Myocyte (in vitro differentiated cells): ENCODE data around the gene PRIMPOL. TPM values are rescaled to one million over a fixed set of nuclear protein-coding genes. Genes with fewer than 3 reads are reported as not detected.
A peak's percentile ranks its signal among the peaks of the same experiment; 100 is the strongest.
"Not testable (repeated sequence)": the region's sequence is repeated elsewhere in the genome, so short reads cannot be mapped to it uniquely, and the experiment has no call there.

Experiments used
- DNase-seq: peaks from one replicate; pipeline ENCODE4 v3.0.0-alpha.2; 2012; ENCODE audit warnings: low read depth
- total RNA-seq: library from RNA; depleted of rRNA; stranded (reverse); fragments of >200 nt; gene quantifications from 2 replicates; pipeline ENCODE4 v1.2.3, GENCODE V29; 2014

PRIMPOL gene
- total RNA-seq, 1 donor from 2014 or later = 17.6 TPM

DNA sequence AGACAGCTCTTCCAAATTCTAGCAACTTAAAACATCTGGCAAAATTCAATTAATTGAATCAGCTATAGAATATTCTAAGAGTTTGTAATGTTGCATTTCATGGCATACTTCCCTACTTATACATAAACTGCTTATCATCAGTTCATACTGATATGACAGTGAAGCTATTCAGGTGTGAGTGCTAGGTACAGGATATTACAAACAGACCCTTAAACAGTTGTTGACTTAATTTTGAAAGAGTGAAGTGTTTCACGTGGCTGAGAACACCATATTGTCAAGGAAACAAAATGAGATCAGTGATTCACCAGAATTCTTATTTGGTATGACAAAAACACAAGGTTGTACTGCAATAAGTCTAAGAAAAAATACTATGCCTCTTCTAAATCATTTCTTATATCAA is 56.9 kb downstream of the PRIMPOL start:
- DNase-seq = no peak

DNA sequence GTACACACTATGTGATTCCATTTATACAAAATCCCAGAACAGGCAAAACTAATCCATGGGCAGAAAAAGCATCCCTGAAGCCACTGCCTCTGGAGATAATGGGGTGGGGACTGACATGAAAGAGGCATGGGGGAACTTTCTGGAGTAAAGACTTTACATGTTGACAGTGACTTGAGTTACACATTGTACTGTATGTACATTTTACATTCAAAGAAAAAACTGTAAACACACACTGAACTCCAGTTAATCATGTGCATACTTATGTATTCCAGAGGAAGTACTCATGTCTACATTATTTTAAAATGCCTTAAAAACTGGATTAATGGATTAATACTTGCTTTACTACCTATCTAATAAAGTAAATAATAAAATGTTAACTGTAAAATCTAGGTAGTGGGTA is 62.8 kb downstream of the PRIMPOL start:
- no peak for DNase-seq

DNA sequence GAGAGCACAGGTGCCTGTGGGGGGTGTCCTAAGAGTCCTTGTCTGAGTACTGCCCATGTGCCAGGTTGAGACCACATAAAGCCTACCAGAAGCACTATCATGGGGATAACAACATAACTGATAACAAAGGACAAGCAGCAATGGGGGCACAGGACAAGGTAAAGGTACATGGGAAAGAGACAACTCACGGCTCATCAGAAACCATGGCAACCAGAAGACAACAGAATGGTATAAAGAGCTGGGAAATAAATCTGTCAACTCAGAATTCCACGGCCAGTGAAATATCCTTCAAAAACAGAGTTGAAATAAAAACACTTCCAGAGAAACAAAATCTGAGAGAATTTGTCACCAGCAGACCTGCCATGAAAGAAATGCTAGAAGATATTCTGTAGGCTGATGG is 64.3 kb downstream of the PRIMPOL start:
- DNase-seq = no peak

DNA sequence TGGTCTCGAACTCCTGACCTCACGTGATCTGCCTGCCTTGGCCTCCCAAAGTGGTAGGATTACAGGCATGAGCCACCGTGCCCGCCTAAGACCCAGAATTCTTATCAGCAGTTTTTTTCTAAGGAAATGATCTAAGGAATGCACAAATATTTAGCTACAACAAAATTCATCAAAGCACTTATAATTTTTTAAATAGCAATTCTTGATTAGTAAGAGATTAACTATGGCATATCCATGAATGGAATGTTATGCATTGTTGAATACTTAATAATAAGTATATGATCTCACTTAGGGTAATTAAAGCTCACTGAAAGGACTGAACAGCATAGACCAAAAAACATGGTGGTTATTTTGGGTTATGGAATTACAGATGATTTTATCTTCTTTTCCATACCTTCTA is 66.0 kb downstream of the PRIMPOL start:
- no peak for DNase-seq

- peak; percentile 58 for DNase-seq
Observed at GRCh38 chr4:184719407-184719806, 69.9 kb downstream of the PRIMPOL start.

DNA sequence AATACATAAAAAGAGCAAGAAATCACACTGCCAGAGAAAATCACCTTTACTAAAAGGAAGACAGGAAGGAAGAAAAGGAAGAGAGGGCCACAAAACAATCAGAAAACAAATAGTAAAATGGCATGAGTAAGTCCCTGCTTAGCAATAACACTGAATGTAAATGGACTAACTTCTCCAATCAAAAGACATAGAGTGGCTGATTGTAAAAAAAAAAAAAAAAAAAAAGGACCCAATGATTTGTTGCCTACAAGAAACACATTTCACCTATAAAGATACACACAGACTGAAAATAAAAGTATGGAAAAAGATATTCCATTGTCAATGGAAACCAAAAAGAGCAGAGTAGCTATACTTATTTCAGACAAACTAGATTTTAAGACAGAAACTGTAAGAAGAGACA is 71.7 kb downstream of the PRIMPOL start:
- no peak for DNase-seq

- DNase-seq = no peak
Observed at GRCh38 chr4:184722798-184723197, 73.3 kb downstream of the PRIMPOL start.

DNA sequence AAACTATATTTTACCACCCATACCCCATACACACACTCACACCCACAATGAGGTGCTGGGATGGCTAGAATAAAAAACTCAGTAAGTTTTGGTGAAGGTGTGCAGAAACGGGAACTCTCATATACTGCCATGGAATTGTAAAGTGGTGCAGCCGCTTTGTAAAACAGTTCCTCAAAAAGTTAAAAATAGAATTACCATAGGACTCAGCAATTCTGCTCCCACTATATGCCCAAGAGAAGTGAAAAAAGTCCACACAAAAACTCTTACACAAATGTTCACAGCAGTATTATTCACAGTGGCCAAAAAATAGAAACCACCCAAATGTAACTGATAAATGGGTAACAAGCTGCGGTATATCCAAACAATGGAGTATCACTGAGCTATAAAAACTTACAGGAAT is 77.9 kb downstream of the PRIMPOL start:
- DNase-seq = no peak

DNA sequence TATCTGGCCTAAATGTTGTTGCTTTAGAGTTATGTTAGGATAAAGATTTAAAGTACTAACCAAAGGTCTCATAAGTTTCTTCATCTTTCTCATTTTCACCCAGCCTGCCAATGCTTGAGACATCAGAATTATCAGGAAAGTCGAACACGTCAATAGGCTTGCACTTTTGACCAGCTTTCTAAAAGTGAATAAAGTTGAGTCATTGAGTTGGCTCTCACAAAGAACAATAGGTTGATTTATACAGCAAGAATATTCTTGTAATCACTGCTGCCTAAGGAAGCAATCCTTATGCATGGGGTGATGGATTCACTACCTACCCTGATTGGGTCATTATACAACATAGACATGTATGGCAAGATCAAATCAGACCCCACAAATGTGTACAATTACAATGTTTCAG is 79.3 kb downstream of the PRIMPOL start:
- DNase-seq = no peak

- DNase-seq = peak; percentile 27
Observed at GRCh38 chr4:184729946-184730345, 80.4 kb downstream of the PRIMPOL start.

- no peak for DNase-seq
Observed at GRCh38 chr4:184731056-184731455, 81.5 kb downstream of the PRIMPOL start.

GRCh38 chr4:184732126-184732525 is 82.6 kb downstream of the PRIMPOL start:
- DNase-seq = peak; percentile 58

DNA sequence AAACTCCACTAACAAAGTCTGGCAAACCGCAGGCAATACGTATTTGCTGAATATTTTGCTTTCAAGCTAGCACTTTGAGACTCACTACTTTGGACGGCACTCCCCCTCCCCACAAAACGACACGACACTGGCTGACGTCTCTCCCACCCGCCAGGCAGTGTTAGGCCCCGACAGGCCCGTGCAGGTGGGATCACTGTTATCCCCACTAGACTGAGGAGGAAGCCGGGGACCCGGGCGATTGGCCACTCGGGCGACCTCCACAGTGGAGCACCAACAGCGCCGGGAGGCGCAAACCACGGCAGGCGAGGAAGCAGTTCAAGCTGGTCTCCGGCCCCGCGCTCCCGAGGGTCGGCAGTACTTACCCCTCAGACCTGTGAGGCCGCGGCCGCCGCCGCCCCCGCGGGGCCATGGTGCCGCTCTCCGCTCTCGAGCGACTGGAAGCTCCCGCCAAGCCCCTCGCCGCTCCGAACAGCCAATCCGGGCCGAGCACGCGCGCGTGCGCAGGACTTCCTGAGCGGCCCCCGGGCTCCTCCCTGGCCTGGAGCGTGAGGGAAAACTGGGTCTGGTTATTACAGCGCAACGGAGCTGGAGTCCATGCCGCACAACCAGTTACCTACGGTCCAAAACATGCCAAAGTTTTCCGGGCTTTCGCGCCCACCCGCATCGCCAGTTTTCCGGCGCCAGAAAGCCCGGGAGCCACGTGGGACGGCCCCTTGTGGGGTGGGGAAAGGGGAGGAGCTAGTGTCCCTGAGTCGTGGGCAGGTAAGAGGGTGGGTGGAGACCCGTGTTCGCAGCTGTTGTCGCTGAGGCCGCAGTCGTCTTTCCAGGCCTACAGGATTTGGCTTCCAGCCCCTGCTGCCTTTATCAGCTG is 84.4 kb downstream of the PRIMPOL start, which contains the start of gene CENPU:
Gene CENPU, minus strand, starts transcription at position 443 of the 871 bp plus-strand sequence. Its CDS starts 34 bp downstream, at position 409.
- peak; percentile 100 for DNase-seq

DNA sequence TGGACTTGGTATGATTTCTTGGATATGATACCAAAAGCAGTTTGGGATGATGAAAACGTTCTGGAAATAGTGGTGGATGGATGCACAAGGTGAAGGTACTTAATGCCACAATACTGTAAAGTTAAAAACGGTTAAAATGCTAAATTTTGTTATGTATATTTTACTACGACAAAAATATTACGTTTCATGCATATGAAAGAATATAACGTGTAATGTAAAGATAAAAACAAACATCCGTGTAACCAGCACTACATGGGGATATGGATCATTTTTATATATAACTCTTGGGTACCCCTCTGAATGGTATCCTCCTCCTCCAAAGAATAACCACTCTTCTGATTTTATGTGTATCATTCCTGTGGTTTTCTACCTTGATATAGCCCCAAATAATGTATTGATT is 85.2 kb downstream of the PRIMPOL start:
- no peak for DNase-seq

- not testable (repeated sequence) for DNase-seq
Observed at GRCh38 chr4:184739575-184739974, 90.0 kb downstream of the PRIMPOL start.

- no peak for DNase-seq
Observed at GRCh38 chr4:184740980-184741391, 91.4 kb downstream of the PRIMPOL start.

DNA sequence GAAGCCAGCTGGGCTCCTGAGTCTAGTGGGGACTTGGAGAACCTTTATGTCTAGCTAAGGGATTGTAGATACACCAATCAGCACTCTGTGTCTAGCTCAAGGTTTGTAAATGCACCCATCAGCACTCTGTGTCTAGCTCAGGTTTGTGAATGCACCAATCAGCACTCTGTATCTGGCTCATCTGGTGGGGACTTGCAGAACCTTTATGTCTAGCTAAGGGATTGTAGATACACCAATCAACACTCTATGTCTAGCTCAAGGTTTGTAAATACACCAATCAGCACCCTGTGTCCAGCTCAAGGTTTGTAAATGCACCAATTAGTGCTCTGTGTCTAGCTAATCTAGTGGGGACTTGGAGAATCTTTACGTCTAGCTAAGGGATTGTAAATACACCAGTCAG is 92.1 kb downstream of the PRIMPOL start:
- not testable (repeated sequence) for DNase-seq

- DNase-seq = peak; percentile 17
Observed at GRCh38 chr4:184743650-184744049, 94.1 kb downstream of the PRIMPOL start.

- no peak for DNase-seq
Observed at GRCh38 chr4:184744236-184744635, 94.7 kb downstream of the PRIMPOL start.
